ENCODE results near the gene ARHGAP31. TPM values are rescaled to one million over a fixed set of nuclear protein-coding genes. Genes with fewer than 3 reads are reported as not detected.

The ARHGAP31 gene
- polyA plus RNA-seq, 3 donors = 4.7 to 9.8 (median 7.6) TPM

GRCh38 chr3:119313461-119313860 lies 19.3 kb downstream of the ARHGAP31 start:
- no CpG with 5 or more reads among the region's 3 CpGs for WGBS (ENCODE audit: insufficient coverage)
- peaks cover 6 to 56% of the 10 kb centered on the region in 2 donors for H3K36me3 ChIP-seq (replicated peaks in 1 of 2; ENCODE audit: control insufficient read depth in 1 of 2, insufficient read depth in 2 of 2, low read length in 2 of 2)
- Mint-ChIP-seq H3K9me3 (no peaks in the 10 kb centered on the region), H3K4me1 (peaks cover 40% of the 10 kb centered on the region), H3K4me3 (no peak overlapping the region), H3K27me3 (ENCODE audit: low read depth in 3 of 3) (no peaks in the 10 kb centered on the region), H3K27ac (peak overlapping the region in 1 of 7 donors; percentile 51), H3K36me3 (peaks cover 60 to 74% of the 10 kb centered on the region in 2 donors)
- H3K9me3 ChIP-seq (replicated peaks in 1 of 2; ENCODE audit: control insufficient read depth in 1 of 2, insufficient read depth in 1 of 2, low read length in 2 of 2) = no peaks in the 10 kb centered on the region
- no peak overlapping the region for H2AFZ ChIP-seq (ENCODE audit: insufficient read depth, low read depth, low read length, poor library complexity, severe bottlenecking)
- no peak for DNase-seq
- H3K4me3 ChIP-seq (replicated peaks in 1 of 3; ENCODE audit: low read depth in 2 of 3, low read length in 3 of 3) = no peak overlapping the region
- peaks cover 34% of the 10 kb centered on the region for H3K79me2 ChIP-seq (ENCODE audit: insufficient read depth, low read length)
- peaks cover 17 to 24% of the 10 kb centered on the region in 2 donors for H3K4me1 ChIP-seq (ENCODE audit: control insufficient read depth in 1 of 2, insufficient read depth in 2 of 2, low read length in 2 of 2)
- intact Hi-C loops (cut with micrococcal nuclease) = no loop called here
- TF ChIP-seq, protein P1, sequence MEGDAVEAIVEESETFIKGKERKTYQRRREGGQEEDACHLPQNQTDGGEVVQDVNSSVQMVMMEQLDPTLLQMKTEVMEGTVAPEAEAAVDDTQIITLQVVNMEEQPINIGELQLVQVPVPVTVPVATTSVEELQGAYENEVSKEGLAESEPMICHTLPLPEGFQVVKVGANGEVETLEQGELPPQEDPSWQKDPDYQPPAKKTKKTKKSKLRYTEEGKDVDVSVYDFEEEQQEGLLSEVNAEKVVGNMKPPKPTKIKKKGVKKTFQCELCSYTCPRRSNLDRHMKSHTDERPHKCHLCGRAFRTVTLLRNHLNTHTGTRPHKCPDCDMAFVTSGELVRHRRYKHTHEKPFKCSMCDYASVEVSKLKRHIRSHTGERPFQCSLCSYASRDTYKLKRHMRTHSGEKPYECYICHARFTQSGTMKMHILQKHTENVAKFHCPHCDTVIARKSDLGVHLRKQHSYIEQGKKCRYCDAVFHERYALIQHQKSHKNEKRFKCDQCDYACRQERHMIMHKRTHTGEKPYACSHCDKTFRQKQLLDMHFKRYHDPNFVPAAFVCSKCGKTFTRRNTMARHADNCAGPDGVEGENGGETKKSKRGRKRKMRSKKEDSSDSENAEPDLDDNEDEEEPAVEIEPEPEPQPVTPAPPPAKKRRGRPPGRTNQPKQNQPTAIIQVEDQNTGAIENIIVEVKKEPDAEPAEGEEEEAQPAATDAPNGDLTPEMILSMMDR (IDR thresholded peaks at IDR 0.05) = no peak
- H3K9ac ChIP-seq (ENCODE audit: insufficient read depth, low read length, poor library complexity, severe bottlenecking) = no peak overlapping the region
- H3K4me2 ChIP-seq (replicated peaks; ENCODE audit: extremely low read depth, low read length, poor library complexity, severe bottlenecking) = no peak overlapping the region
- peaks cover 68% of the 10 kb centered on the region for H4K20me1 ChIP-seq (ENCODE audit: insufficient read depth, low read length)
- no peaks in the 10 kb centered on the region for H3K27me3 ChIP-seq (ENCODE audit: control insufficient read depth in 2 of 2, insufficient read depth in 2 of 2, low read length in 2 of 2)
- no peak overlapping the region for H3K27ac ChIP-seq (ENCODE audit: low read depth in 1 of 2, low read length in 2 of 2)

- no peak overlapping the region for H3K27ac ChIP-seq (ENCODE audit: low read depth in 1 of 2, low read length in 2 of 2)
- H3K9me3 ChIP-seq (replicated peaks in 1 of 2; ENCODE audit: control insufficient read depth in 1 of 2, insufficient read depth in 1 of 2, low read length in 2 of 2) = no peaks in the 10 kb centered on the region
- H3K36me3 ChIP-seq (replicated peaks in 1 of 2; ENCODE audit: control insufficient read depth in 1 of 2, insufficient read depth in 2 of 2, low read length in 2 of 2) = peaks cover 6 to 43% of the 10 kb centered on the region in 2 donors
- H3K4me1 ChIP-seq (ENCODE audit: control insufficient read depth in 1 of 2, insufficient read depth in 2 of 2, low read length in 2 of 2) = peaks cover 17 to 22% of the 10 kb centered on the region in 2 donors
- intact Hi-C loops (cut with micrococcal nuclease) = no loop called here
- Mint-ChIP-seq H3K4me3 (no peak overlapping the region), H3K27me3 (ENCODE audit: low read depth in 3 of 3) (no peaks in the 10 kb centered on the region), H3K9me3 (no peaks in the 10 kb centered on the region), H3K27ac (no peak overlapping the region), H3K4me1 (peaks cover 36% of the 10 kb centered on the region), H3K36me3 (peaks cover 52 to 67% of the 10 kb centered on the region in 2 donors)
- H4K20me1 ChIP-seq (ENCODE audit: insufficient read depth, low read length) = peaks cover 56% of the 10 kb centered on the region
- TF ChIP-seq, protein P1 (IDR thresholded peaks at IDR 0.05) = no peak
- no peak for DNase-seq
- WGBS (ENCODE audit: insufficient coverage) = no CpG with 5 or more reads among the region's 1 CpG
- H3K27me3 ChIP-seq (ENCODE audit: control insufficient read depth in 2 of 2, insufficient read depth in 2 of 2, low read length in 2 of 2) = no peaks in the 10 kb centered on the region
- H2AFZ ChIP-seq (ENCODE audit: insufficient read depth, low read depth, low read length, poor library complexity, severe bottlenecking) = no peak overlapping the region
- no peak overlapping the region for H3K4me3 ChIP-seq (replicated peaks in 1 of 3; ENCODE audit: low read depth in 2 of 3, low read length in 3 of 3)
- no peak overlapping the region for H3K4me2 ChIP-seq (replicated peaks; ENCODE audit: extremely low read depth, low read length, poor library complexity, severe bottlenecking)
- no peak overlapping the region for H3K9ac ChIP-seq (ENCODE audit: insufficient read depth, low read length, poor library complexity, severe bottlenecking)
- H3K79me2 ChIP-seq (ENCODE audit: insufficient read depth, low read length) = peaks cover 47% of the 10 kb centered on the region
These were observed 20.6 kb downstream of the ARHGAP31 start for GRCh38 chr3:119314821-119315220.
